ENCODE results near the gene AATF. TPM values are rescaled to one million over a fixed set of nuclear protein-coding genes. Genes with fewer than 3 reads are reported as not detected.

AATF gene
- total RNA-seq, 1 experiment from 2014 or later = 186 TPM

DNA sequence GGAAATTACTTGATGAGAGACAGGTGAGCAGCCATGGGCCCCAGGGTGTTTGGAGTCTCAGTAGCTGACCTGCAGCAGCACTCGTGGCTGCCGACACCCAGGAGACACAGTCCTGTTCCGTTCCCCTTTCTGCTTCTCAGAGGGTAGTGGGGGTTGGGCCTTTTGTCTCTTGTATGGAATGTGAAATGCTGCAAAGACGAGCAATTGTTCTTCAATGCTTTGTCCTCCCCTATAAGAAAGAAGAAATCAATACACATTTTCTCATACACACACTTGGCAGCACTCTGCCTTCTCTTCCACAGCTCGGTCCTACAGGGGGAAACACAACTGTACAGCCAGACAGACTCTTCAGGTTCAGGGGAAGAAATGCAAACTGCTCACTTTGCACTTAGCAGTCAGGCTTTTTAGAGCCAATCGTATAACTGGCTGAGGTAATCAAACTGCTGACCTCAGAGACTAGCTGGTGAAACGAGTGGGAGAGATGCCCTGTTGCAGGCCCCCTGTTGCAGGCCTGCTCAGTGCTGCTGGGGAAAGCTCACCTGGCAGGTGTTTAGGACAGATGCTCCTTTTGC is 96.7 kb downstream of the AATF start:
- Mint-ChIP-seq H3K4me1 (ENCODE audit: low read depth, unreplicated experiment) (peaks cover 7% of the 10 kb centered on the region), H3K36me3 (ENCODE audit: insufficient read depth, unreplicated experiment) (peaks cover 13% of the 10 kb centered on the region), H3K9me3 (ENCODE audit: low read depth, unreplicated experiment) (no peaks in the 10 kb centered on the region), H3K4me3 (ENCODE audit: low read depth, unreplicated experiment) (no peak overlapping the region), H3K27ac (ENCODE audit: unreplicated experiment) (no peak overlapping the region), H3K27me3 (ENCODE audit: unreplicated experiment) (no peaks in the 10 kb centered on the region)
- CTCF ChIA-PET = interaction anchor here (0.8 to 3.4 kb wide), 2 partner anchors 27 to 1938 kb away, joined by 3 to 18 read pairs; no protein-coding TSS in a partner anchor
- no peak for DNase-seq
- TF ChIP-seq, protein P1, sequence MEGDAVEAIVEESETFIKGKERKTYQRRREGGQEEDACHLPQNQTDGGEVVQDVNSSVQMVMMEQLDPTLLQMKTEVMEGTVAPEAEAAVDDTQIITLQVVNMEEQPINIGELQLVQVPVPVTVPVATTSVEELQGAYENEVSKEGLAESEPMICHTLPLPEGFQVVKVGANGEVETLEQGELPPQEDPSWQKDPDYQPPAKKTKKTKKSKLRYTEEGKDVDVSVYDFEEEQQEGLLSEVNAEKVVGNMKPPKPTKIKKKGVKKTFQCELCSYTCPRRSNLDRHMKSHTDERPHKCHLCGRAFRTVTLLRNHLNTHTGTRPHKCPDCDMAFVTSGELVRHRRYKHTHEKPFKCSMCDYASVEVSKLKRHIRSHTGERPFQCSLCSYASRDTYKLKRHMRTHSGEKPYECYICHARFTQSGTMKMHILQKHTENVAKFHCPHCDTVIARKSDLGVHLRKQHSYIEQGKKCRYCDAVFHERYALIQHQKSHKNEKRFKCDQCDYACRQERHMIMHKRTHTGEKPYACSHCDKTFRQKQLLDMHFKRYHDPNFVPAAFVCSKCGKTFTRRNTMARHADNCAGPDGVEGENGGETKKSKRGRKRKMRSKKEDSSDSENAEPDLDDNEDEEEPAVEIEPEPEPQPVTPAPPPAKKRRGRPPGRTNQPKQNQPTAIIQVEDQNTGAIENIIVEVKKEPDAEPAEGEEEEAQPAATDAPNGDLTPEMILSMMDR (IDR thresholded peaks at IDR 0.05; ENCODE audit: unreplicated experiment) = no peak
- intact Hi-C loops (cut with micrococcal nuclease; ENCODE audit: unreplicated experiment) = loop anchor here (10.0 kb wide), 2 partner anchors 191 to 291 kb away; no protein-coding TSS in a partner anchor
- BruUV-seq (replicated peaks) = no TSS peak

DNA sequence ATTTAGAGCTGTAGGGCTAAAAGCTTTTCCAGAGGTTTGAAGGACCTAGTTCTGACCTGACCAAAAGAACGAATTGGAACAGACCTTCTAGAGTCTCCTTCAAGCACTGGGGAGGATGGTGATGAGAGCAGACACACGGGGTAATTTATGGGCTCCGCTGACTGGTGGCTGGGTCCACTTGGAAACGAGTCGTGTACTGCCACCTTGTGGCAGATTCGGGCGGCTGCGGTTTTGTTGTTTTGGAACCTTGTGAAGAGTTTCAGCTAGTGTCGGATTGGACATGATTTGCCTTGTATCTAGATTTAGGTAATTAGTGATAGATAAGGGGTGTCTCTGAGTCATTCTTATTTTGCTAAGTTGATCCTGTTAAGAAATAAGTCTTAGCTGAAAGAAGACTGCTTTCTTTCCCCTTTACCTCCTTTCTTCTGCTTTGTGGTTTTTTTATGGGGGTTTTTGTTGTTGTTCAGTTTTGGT is 98.9 kb downstream of the AATF start:
- CTCF ChIA-PET = interaction anchor here (0.6 to 2.8 kb wide), 38 partner anchors 8 to 1952 kb away, joined by 3 to 104 read pairs (median 4); partner anchors contain the start of genes AATF and MRM1
- Mint-ChIP-seq H3K4me3 (ENCODE audit: low read depth, unreplicated experiment) (no peak overlapping the region), H3K27me3 (ENCODE audit: unreplicated experiment) (no peaks in the 10 kb centered on the region), H3K4me1 (ENCODE audit: low read depth, unreplicated experiment) (peaks cover 7% of the 10 kb centered on the region), H3K9me3 (ENCODE audit: low read depth, unreplicated experiment) (no peaks in the 10 kb centered on the region), H3K36me3 (ENCODE audit: insufficient read depth, unreplicated experiment) (peaks cover 13% of the 10 kb centered on the region), H3K27ac (ENCODE audit: unreplicated experiment) (no peak overlapping the region)
- intact Hi-C loops (cut with micrococcal nuclease; ENCODE audit: unreplicated experiment) = loop anchor here (1.0 to 10.0 kb wide), 5 partner anchors 193 to 1936 kb away; no protein-coding TSS in a partner anchor
- DNase-seq = peak; percentile 95
- no TSS peak for BruUV-seq (replicated peaks)
- TF ChIP-seq, protein P1 (IDR thresholded peaks at IDR 0.05; ENCODE audit: unreplicated experiment) = peak; percentile 100

DNA sequence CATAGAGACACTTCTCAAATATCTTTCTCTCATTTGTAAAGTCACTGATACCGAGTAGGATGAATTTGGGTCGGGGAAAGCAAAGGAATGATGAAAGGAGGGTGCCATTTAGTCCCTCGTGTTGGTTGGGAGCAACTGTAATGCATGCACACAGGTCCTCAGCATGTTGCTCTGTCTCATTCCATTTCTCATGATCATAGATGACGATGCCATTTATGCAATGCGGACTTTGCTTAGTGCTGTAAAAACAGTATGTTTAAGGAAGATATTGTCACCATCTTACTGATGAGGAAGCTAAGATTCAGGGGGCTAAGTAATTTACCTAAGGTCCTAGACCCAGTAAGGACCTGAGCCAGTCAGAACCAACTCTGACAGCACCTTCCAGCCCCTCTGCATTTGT is 100.1 kb downstream of the AATF start:
- CTCF ChIA-PET = interaction anchor here (0.9 to 2.8 kb wide), 3 partner anchors 11 to 1934 kb away, joined by 4 to 104 read pairs (median 11); no protein-coding TSS in a partner anchor
- peaks cover 7% of the 10 kb centered on the region for H3K4me1 Mint-ChIP-seq (ENCODE audit: low read depth, unreplicated experiment)

DNA sequence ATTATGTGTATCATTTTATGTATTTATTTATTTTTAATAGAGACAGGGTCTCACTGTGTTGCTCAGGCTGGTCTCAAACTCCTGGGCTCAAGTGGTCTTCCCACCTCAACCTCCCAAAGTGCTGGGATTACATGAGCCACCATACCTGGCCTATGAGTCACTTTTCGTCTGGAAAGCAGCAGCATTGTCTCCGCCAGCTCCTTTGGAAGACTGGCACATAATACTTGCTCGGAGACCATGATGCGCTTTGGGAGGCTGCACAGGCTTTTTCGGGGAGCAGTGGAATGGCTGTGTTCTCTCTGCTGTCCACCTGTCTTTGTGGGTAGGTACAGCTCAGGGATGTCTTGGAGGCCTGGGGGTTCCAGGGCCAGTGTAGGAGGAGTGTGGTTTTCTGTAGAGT is 102.2 kb downstream of the AATF start:
- Mint-ChIP-seq H3K4me3 (ENCODE audit: low read depth, unreplicated experiment) (no peak overlapping the region), H3K27me3 (ENCODE audit: unreplicated experiment) (no peaks in the 10 kb centered on the region), H3K36me3 (ENCODE audit: insufficient read depth, unreplicated experiment) (peaks cover 15% of the 10 kb centered on the region), H3K4me1 (ENCODE audit: low read depth, unreplicated experiment) (peaks cover 7% of the 10 kb centered on the region), H3K27ac (ENCODE audit: unreplicated experiment) (no peak overlapping the region), H3K9me3 (ENCODE audit: low read depth, unreplicated experiment) (no peaks in the 10 kb centered on the region)
- intact Hi-C loops (cut with micrococcal nuclease; ENCODE audit: unreplicated experiment) = no loop called here
- DNase-seq = no peak
- BruUV-seq (replicated peaks) = no TSS peak
- TF ChIP-seq, protein P1 (IDR thresholded peaks at IDR 0.05; ENCODE audit: unreplicated experiment) = no peak
- CTCF ChIA-PET = interaction anchor here (0.8 to 1.5 kb wide), 3 partner anchors 31 to 1932 kb away, joined by 3 to 5 read pairs (median 3); no protein-coding TSS in a partner anchor

More for the DNA sequence above, 100.1 kb downstream of the AATF start:
- no peak for DNase-seq
- no TSS peak for BruUV-seq (replicated peaks)
- TF ChIP-seq, protein P1 (IDR thresholded peaks at IDR 0.05; ENCODE audit: unreplicated experiment) = no peak
- intact Hi-C loops (cut with micrococcal nuclease; ENCODE audit: unreplicated experiment) = loop anchor here (10.0 kb wide), 2 partner anchors 194 to 294 kb away; no protein-coding TSS in a partner anchor
- no peaks in the 10 kb centered on the region for H3K27me3 Mint-ChIP-seq (ENCODE audit: unreplicated experiment)
- peaks cover 8% of the 10 kb centered on the region for H3K36me3 Mint-ChIP-seq (ENCODE audit: insufficient read depth, unreplicated experiment)
- no peak overlapping the region for H3K27ac Mint-ChIP-seq (ENCODE audit: unreplicated experiment)
- no peak overlapping the region for H3K4me3 Mint-ChIP-seq (ENCODE audit: low read depth, unreplicated experiment)
- no peaks in the 10 kb centered on the region for H3K9me3 Mint-ChIP-seq (ENCODE audit: low read depth, unreplicated experiment)

Data from Calu3 (cell line).